SK-N-SH treated with all-trans-retinoic acid at 6 μM for 48 hours (cell line): ENCODE results near the gene GRIFIN.

Source experiments
- GLIS3 ChIP-seq: fragments of 250-450 bp; sonication (Bioruptor Pico); IDR thresholded peaks from 2 replicates; pipeline ENCODE4 v1.5.0; 2020; ENCODE audit warnings: mild to moderate bottlenecking, moderate library complexity
- PATZ1 ChIP-seq: fragments of 250-450 bp; sonication (Bioruptor Pico); IDR thresholded peaks from 2 replicates; pipeline ENCODE4 v1.8.0; 2020; ENCODE audit warnings: mild to moderate bottlenecking, moderate library complexity, borderline replicate concordance
- ZC3H10 ChIP-seq: fragments of 250-450 bp; sonication (Bioruptor Pico); IDR thresholded peaks from 2 replicates; pipeline ENCODE4 v1.5.1; 2021; ENCODE audit warnings: mild to moderate bottlenecking, moderate library complexity
- ZFP3 ChIP-seq: fragments of 250-450 bp; sonication (Bioruptor Pico); IDR thresholded peaks from 2 replicates; pipeline ENCODE4 v1.5.0; 2020; ENCODE audit warnings: mild to moderate bottlenecking, moderate library complexity
- ZFP30 ChIP-seq: fragments of 450-650 bp; formaldehyde crosslinking; IDR thresholded peaks from 2 replicates; pipeline ENCODE4 v1.5.0; 2022; ENCODE audit warnings: mild to moderate bottlenecking, moderate library complexity

GRCh38 chr7:2499181-2499580 lies 23.0 kb upstream of the GRIFIN start:
- TF ChIP-seq PATZ1 (CRISPR knock-in tag), result no peak
- TF ChIP-seq ZFP30 (CRISPR knock-in tag), result no peak
- TF ChIP-seq ZFP3 (CRISPR knock-in tag), result no peak
- no peak for TF ChIP-seq GLIS3
- no peak for TF ChIP-seq ZC3H10 (CRISPR knock-in tag)
